Suprapubic skin (tissue), 3 donors: ENCODE measurements around the gene COX7B2.

Source experiments
- CTCF ChIP-seq, 2 donors: fragments of 200-600 bp in 1 of 2; fragments of 450-650 bp in 1 of 2; sonication (generic) in 1 of 2; IDR thresholded peaks; one replicate each; pipeline ENCODE4 v1.5.1; 2016 to 2019; ENCODE audit warnings: antibody characterized with exemption in 2 of 2, mild to moderate bottlenecking in 1 of 2, moderate library complexity in 1 of 2
- EP300 ChIP-seq: sonication (generic); formaldehyde crosslinking; IDR thresholded peaks from one replicate; pipeline ENCODE4 v1.6.1; 2017; ENCODE audit warnings: antibody characterized with exemption
- POLR2A ChIP-seq, 2 donors: fragments of 450-650 bp; IDR thresholded peaks; one replicate each; pipeline ENCODE4 v1.6.1; 2017; ENCODE audit warnings: antibody characterized with exemption in 2 of 2, mild to moderate bottlenecking in 2 of 2, moderate library complexity in 2 of 2

GRCh38 chr4:46818604-46819003, 90.4 kb downstream of the COX7B2 start:
- no peak for TF ChIP-seq CTCF (IDR thresholded peaks at IDR 0.05)
- no peak for TF ChIP-seq POLR2A (IDR thresholded peaks at IDR 0.05)
- TF ChIP-seq EP300 = no peak
